ENCODE data around the gene CEP44.

DNA sequence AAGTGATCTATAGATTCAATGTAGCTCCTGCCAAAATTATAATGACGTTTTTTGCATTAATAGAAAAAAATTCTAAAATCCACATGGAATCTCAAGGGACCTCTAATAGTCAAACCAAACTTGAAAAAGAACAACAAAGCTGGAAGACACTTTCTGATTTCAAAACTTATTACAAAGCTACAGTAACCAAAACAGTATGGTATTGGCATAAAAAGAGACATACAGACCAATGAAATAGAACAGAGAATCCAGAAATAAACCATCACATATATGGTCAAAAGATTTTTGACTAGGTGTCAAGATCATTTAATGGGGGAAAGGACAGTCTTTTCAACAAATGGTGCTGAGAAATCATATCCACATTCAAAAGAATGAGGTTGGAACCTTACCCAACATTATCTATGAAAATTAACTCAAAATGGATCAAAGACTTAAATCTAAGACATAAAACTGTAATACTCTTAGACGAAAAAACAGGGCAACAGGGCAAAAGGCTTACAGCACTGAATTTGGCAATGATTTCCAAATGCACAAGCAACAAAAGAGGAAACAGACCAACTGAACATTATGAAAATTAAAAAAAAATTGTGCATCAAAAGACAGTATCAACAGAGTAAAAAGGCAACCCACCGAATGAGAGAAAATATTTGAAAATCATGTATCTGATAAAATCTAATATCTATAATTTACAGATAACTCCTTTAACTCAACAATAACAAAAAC lies 4.1 kb upstream of the CEP44 start:
- TF ChIP-seq POLR2A (IDR thresholded peaks at IDR 0.05; ENCODE audit: low read length) (no peak), GATA1 (IDR thresholded peaks at IDR 0.05; ENCODE audit: low read depth, low read length) (no peak)

All from erythroblast (primary cell).